Measurements from ENCODE around the gene PRR36. TPM values are rescaled to one million over a fixed set of nuclear protein-coding genes. Genes with fewer than 3 reads are reported as not detected.
"Not testable (repeated sequence)": the region's sequence is repeated elsewhere in the genome, so short reads cannot be mapped to it uniquely, and the experiment has no call there.

PRR36 gene
- polyA plus RNA-seq, 3 donors from 2014 or later = not detected

DNA sequence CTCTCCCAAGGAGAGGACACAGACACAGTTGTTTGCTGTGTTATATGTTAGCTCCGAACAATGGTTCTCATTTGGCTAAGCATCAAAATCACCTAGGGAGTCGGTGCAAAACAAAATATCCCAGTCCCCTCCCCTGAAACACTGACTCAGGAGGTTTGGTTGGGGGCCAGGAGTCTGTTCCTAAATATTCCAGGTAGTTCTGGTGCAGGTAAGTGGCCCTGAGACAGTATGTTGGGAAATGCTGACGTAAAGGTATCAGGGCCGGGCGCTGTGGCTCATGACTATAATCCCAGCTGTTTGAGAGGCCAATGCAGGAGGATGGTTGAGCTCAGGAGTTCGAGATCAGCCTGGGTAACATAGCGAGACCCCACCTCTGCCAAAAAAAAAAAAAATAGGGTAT, 27.1 kb upstream of the PRR36 start:
- H3K36me3 Mint-ChIP-seq = no peaks in the 10 kb centered on the region
- no peak overlapping the region for H3K4me3 Mint-ChIP-seq
- H3K27me3 Mint-ChIP-seq (ENCODE audit: low read depth in 3 of 3) = peaks cover 26 to 28% (median 28%) of the 10 kb centered on the region in 3 donors
- peaks cover 0 to 2% (median 0%) of the 10 kb centered on the region in 6 donors for H3K9me3 Mint-ChIP-seq
- no peak for DNase-seq
- peaks cover 29 to 31% of the 10 kb centered on the region in 2 donors for H3K4me1 Mint-ChIP-seq
- H3K27ac Mint-ChIP-seq = no peak overlapping the region

DNA sequence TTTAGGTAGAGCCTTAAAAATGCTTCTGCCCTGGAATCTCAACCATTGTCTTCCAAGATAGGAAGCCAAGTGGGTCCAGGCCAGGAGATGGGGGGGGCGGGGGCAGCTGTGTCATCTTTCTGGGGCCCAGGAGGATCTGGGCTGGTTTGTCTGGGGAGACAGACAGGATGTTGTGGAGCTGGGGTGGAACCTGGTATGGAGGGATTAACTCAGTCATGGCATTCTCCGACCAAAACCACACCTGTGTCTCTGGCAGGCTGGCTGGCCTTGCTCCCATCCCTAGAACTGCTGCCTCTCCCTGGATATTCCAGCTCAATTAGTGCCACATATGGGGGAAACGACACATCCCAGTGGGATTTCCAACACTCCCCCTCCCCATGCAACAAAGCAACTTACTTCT, 26.7 kb upstream of the PRR36 start:
- no peak for DNase-seq
- Mint-ChIP-seq H3K36me3 (no peaks in the 10 kb centered on the region), H3K4me3 (no peak overlapping the region), H3K27me3 (ENCODE audit: low read depth in 3 of 3) (peaks cover 26 to 28% (median 26%) of the 10 kb centered on the region in 3 donors), H3K9me3 (peaks cover 0 to 2% (median 0%) of the 10 kb centered on the region in 6 donors), H3K27ac (no peak overlapping the region), H3K4me1 (peaks cover 29% of the 10 kb centered on the region in 2 donors)

DNA sequence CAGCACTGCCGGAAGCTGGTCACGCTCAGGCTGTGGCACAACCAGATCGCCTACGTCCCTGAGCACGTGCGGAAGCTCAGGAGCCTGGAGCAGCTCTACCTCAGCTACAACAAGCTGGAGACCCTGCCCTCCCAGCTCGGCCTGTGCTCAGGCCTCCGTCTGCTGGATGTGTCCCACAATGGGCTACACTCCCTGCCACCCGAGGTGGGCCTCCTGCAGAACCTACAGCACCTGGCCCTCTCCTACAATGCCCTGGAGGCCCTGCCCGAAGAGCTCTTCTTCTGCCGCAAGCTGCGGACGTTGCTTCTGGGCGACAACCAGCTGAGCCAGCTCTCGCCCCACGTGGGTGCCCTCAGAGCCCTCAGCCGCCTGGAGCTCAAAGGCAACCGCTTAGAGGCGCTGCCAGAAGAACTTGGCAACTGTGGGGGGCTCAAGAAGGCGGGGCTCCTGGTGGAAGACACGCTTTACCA, 26.2 kb upstream of the PRR36 start:
- Mint-ChIP-seq H3K36me3 (no peaks in the 10 kb centered on the region), H3K4me1 (peaks cover 24 to 26% of the 10 kb centered on the region in 2 donors), H3K4me3 (no peak overlapping the region), H3K27ac (no peak overlapping the region), H3K27me3 (ENCODE audit: low read depth in 3 of 3) (peaks cover 23 to 27% (median 24%) of the 10 kb centered on the region in 3 donors), H3K9me3 (peaks cover 0 to 2% (median 0%) of the 10 kb centered on the region in 6 donors)
- no peak for DNase-seq

DNA sequence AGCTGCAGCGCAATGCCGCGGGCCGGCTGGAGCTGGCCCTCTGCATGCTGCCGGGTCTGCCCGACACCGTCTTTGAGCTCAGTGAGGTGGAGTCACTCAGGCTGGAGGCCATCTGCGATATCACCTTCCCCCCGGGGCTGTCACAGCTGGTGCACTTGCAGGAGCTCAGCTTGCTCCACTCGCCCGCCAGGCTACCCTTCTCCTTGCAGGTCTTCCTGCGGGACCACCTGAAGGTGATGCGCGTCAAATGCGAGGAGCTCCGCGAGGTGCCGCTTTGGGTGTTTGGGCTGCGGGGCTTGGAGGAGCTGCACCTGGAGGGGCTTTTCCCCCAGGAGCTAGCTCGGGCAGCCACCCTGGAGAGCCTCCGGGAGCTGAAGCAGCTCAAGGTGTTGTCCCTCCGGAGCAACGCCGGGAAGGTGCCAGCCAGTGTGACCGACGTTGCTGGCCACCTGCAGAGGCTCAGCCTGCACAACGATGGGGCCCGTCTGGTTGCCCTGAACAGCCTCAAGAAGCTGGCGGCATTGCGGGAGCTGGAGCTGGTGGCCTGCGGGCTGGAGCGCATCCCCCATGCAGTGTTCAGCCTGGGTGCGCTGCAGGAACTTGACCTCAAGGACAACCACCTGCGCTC, 25.7 kb upstream of the PRR36 start:
- Mint-ChIP-seq H3K4me3 (no peak overlapping the region), H3K9me3 (peaks cover 0 to 2% (median 0%) of the 10 kb centered on the region in 6 donors), H3K27ac (no peak overlapping the region), H3K36me3 (no peaks in the 10 kb centered on the region), H3K27me3 (ENCODE audit: low read depth in 3 of 3) (peaks cover 20 to 24% (median 21%) of the 10 kb centered on the region in 3 donors), H3K4me1 (peaks cover 18 to 22% of the 10 kb centered on the region in 2 donors)
- DNase-seq = no peak

DNA sequence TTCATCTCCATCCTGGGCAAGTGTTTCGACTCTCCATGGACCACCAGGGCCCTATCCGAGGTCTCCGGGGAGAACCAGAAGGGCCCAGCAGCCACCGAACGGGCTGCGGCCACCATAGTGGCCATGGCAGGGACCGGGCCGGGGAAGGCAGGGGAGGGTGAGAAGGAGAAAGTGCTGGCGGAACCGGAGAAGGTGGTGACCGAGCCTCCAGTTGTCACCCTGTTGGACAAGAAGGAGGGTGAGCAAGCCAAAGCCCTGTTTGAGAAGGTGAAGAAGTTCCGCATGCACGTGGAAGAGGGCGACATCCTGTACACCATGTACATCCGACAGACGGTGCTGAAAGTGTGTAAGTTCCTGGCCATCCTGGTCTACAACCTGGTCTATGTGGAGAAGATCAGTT, 24.8 kb upstream of the PRR36 start:
- no peak for DNase-seq
- Mint-ChIP-seq H3K27me3 (ENCODE audit: low read depth in 3 of 3) (peaks cover 12 to 16% (median 16%) of the 10 kb centered on the region in 3 donors), H3K4me1 (peaks cover 12 to 15% of the 10 kb centered on the region in 2 donors), H3K9me3 (peaks cover 0 to 2% (median 0%) of the 10 kb centered on the region in 6 donors), H3K27ac (no peak overlapping the region), H3K4me3 (no peak overlapping the region), H3K36me3 (no peaks in the 10 kb centered on the region)

DNA sequence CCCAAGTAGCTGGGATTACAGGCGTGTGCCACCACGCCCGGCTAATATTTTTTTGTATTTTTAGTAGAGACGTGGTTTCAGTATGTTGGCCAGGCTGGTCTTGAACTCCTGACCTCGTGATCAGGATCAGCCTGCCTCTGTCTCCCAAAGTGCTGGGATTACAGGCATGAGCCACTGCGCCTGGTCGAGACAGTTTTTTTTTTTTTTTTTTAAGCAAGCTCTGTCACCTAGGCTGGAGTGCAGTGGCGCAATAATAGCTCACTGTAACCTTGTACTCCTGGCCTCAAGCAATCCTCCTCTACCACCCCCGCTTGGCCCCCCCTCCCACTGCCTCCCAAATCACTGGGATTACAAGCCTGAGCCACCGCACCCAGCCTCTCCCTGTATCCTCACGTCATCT, 23.1 kb upstream of the PRR36 start:
- Mint-ChIP-seq H3K4me1 (peaks cover 0 to 3% of the 10 kb centered on the region in 2 donors), H3K9me3 (no peaks in the 10 kb centered on the region), H3K4me3 (no peak overlapping the region), H3K27ac (no peak overlapping the region), H3K27me3 (ENCODE audit: low read depth in 3 of 3) (peaks cover 0 to 6% (median 3%) of the 10 kb centered on the region in 3 donors), H3K36me3 (no peaks in the 10 kb centered on the region)
- no peak for DNase-seq

DNA sequence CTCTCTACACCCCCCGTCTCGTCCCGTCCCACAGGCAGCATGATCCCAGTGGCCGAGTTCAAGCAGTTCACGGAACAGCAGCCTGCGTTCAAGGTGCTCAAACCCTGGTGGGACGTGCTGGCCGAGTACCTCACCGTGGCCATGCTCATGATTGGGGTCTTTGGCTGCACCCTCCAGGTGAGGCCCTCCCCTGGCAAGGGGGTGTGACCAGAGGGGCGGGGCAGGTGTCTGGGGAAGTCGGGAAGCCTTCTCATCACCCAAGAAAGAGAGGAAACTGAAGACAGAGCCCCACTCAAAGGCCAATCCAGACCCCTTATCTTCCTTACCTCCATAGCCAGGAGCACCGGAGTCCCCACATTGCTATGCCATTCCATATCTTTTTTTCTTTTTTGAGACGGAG, 21.4 kb upstream of the PRR36 start:
- H3K4me1 Mint-ChIP-seq = no peaks in the 10 kb centered on the region
- no peak overlapping the region for H3K4me3 Mint-ChIP-seq
- H3K27ac Mint-ChIP-seq = no peak overlapping the region

DNA sequence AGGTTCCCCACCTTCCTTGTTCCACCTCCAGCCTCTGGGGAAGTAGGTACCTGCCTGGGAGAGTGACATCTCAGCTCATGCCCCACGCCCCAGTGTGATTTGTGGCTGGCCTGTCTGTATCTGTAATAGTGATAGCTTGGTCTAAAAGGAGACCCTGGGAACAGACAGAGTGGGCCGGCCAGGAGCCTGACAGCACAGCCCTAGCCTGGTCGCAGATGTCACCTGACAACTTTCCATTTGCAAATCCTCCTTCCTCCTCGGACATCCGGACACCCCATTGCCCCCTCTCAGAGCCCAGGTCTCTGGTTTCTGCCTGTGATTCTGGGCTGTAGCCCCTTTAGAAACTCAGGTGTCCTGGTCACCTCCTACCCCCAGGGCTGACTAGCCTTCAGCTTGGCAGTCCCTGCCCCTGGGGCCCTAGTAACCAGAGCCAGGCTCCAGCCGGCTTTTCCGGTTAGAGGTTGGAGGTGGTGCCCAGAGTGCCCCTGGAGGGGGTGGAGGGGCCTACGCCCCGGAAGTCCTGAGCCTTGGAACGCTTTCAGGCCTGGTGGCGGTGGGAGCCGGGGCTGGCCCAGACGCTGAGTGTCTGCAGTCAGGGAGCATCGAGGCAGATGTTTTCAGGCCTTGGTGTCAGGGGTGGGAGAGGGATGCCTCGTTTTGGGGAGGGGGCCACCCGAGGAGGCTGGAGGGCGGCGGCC, 20.6 kb upstream of the PRR36 start:
- peaks cover 0 to 3% (median 1%) of the 10 kb centered on the region in 3 donors for H3K27me3 Mint-ChIP-seq (ENCODE audit: low read depth in 3 of 3)
- H3K4me1 Mint-ChIP-seq = no peaks in the 10 kb centered on the region
- H3K27ac Mint-ChIP-seq = no peak overlapping the region
- no peaks in the 10 kb centered on the region for H3K36me3 Mint-ChIP-seq
- DNase-seq = no peak
- H3K9me3 Mint-ChIP-seq = no peaks in the 10 kb centered on the region
- no peak overlapping the region for H3K4me3 Mint-ChIP-seq

More for the DNA sequence above, 21.4 kb upstream of the PRR36 start:
- DNase-seq = no peak
- no peaks in the 10 kb centered on the region for H3K36me3 Mint-ChIP-seq
- no peaks in the 10 kb centered on the region for H3K9me3 Mint-ChIP-seq
- H3K27me3 Mint-ChIP-seq (ENCODE audit: low read depth in 3 of 3) = peaks cover 0 to 3% (median 1%) of the 10 kb centered on the region in 3 donors

DNA sequence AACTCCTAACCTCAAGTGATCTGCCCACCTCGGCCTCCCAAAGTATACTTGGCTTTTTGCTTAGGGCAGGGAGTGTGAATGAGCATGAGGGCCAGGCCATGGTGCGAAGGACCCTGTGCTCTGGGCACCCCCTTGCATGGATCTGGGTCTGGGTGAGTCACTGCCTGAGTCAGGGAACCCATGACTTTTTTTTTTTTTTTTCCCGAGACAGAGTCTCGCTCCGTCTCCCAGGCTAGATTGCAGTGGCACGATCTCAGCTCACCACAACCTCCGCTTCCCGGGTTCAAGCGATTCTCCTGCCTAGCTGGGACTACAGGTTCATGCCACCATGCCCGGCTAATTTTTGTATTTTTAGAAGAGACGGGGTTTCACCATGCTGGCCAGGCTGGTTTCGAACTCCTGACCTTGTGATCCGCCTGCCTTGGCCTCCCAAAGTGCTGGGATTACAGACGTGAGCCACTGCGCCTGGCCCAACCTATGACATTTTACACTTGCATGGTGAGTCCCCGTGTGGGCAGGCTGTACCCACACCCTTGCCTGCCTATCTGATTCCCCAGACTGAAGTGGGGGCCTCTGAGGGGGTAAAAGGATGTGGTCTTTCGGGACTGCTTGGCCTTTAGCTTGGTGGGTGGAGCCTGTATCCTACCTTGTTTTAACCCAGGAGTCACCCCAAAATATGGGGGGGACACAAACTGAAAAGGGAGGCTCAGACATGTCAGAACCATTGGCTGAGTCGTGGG, 19.3 kb upstream of the PRR36 start:
- H3K4me1 Mint-ChIP-seq; DNase-seq; H3K27ac Mint-ChIP-seq; H3K27me3 Mint-ChIP-seq (ENCODE audit: low read depth in 3 of 3); H3K9me3 Mint-ChIP-seq; H3K4me3 Mint-ChIP-seq; H3K36me3 Mint-ChIP-seq: not testable (repeated sequence)

DNA sequence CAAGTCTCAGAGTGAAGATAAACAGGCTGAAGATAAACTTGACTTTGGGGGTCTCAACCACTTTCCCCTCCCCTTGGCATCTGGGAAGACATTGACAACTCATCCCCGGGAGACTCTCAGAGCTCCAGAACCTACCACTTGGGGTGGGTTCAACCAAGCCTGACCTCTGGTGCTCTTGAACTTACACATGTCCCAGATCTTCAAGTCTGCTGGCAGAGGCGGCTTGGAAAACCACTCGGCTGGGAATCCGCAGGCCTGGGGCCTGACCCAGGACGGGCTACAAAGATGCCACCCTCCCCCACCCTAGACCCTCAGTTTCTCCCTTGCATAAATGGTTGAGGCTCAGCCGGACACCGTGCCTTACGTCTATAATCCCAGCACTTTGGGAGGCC, 14.6 kb upstream of the PRR36 start:
- Mint-ChIP-seq H3K27ac (no peak overlapping the region), H3K27me3 (ENCODE audit: low read depth in 3 of 3) (peaks cover 2 to 6% (median 3%) of the 10 kb centered on the region in 3 donors), H3K36me3 (no peaks in the 10 kb centered on the region), H3K4me1 (no peaks in the 10 kb centered on the region), H3K9me3 (no peaks in the 10 kb centered on the region), H3K4me3 (no peak overlapping the region)
- no peak for DNase-seq

DNA sequence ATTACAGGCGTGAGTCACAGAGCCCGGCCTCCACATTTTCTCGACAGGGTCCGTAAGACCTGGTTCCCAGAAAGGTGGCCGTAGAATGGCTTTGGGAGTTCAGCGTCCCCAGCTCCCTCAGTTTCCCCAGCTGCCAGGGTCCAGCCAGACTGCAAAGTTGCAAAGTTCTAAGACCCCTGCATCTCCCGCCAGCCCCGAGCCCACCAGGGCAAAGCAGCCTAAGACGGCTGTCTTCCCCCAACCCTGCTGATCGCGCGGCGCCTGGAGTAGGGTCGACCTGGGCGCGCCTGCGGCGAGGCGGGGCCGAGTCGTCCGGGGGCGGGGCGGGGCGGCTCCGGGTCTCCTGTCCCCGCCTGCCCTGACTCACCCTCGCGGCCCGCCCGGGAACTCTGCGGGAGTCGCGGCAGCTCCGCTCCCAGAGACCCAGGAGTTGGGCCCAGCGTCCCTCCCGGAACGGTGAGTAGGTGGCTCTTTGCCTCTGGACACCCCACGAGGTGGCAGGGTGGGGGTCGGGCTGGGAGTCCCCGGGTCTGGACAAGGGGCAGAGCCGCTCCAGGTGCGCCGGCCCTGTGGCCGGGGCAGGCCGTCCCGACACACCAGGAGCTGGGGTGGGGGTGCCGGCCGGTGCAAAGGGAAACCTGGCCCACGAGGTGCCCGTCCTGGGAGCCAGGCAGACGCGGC, 14.1 kb upstream of the PRR36 start, which contains the start of gene LRRC8E:
Gene LRRC8E, plus strand, starts transcription at position 366 of the 681 bp plus-strand sequence. CDS start 7,094 bp downstream, outside the sequence.
- DNase-seq = no peak
- Mint-ChIP-seq H3K27me3 (ENCODE audit: low read depth in 3 of 3) (peaks cover 2 to 6% (median 3%) of the 10 kb centered on the region in 3 donors), H3K36me3 (no peaks in the 10 kb centered on the region), H3K27ac (no peak within 1 kb of the TSS), H3K4me1 (no peaks in the 10 kb centered on the region), H3K9me3 (no peaks in the 10 kb centered on the region), H3K4me3 (no peak within 1 kb of the TSS)

DNA sequence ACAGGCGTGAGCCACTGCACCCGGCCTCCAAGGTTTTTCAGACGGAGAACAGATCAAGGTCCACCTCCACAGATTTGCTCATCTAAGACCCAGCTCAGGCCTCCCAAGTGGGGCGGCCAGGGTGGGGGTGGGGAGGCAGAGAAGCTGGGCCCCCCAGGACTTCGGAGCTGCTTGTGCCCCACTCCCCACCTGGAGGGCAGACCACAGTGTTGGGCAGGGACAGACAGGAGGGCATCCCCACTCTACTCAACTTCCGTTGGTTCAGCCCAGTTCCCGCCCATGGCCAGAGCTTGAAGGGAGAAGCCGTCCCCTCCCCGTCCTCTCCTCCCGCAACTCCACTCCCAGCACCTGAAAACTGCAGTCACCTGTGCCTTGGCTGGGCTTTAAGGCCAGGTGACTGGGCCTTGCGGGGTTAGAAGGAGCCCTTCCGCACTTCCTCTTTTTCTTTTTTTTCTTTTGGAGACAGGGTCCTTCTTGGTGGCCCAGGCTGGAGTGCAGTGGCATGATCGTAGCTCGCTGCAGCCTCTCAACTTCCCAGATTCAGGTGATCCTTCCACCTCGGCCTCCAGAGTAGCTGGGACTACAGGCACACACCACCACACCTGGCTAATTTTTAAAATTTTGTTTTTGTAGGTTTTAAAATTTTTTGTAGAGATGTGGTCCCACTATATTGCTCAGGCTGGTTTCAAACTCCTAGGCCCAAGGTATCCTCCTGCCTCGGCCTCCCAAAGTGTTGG, 13.4 kb upstream of the PRR36 start:
- no peak overlapping the region for H3K27ac Mint-ChIP-seq
- H3K27me3 Mint-ChIP-seq (ENCODE audit: low read depth in 3 of 3) = peaks cover 2 to 6% (median 3%) of the 10 kb centered on the region in 3 donors
- no peaks in the 10 kb centered on the region for H3K36me3 Mint-ChIP-seq
- no peaks in the 10 kb centered on the region for H3K4me1 Mint-ChIP-seq
- H3K4me3 Mint-ChIP-seq = no peak overlapping the region
- no peak for DNase-seq
- H3K9me3 Mint-ChIP-seq = no peaks in the 10 kb centered on the region

DNA sequence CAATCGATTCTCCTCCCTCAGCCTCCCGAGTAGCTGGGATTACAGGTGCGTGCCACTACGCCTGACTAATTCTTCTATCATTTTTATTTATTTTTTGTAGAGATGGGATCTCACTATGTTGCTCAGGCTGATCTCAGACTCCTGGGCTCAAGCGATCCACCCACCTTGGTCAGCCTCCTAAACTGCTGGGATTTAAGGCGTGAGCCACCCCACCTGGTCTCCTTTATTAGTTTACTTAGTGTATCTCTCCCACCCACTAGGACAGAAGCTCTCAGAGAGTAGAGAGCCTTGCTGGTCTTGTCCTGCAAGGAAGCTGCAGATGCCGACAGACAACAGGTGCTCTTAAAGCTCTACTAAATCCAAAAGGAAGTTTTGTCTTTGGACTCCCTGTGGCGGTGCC, 11.6 kb upstream of the PRR36 start:
- H3K4me3 Mint-ChIP-seq = no peak overlapping the region
- H3K9me3 Mint-ChIP-seq = no peaks in the 10 kb centered on the region
- no peaks in the 10 kb centered on the region for H3K36me3 Mint-ChIP-seq
- no peak overlapping the region for H3K27ac Mint-ChIP-seq
- H3K27me3 Mint-ChIP-seq (ENCODE audit: low read depth in 3 of 3) = peaks cover 2 to 8% (median 5%) of the 10 kb centered on the region in 3 donors
- no peaks in the 10 kb centered on the region for H3K4me1 Mint-ChIP-seq
- no peak for DNase-seq

Measured in immature natural killer cell (primary cell).